WERI-Rb-1 (cell line): ENCODE results near the gene BRMS1.

Experiments used
- DNase-seq: peaks from one replicate; pipeline ENCODE4 v3.0.0-alpha.2; 2020
- H3K27ac ChIP-seq: fragments of 250-450 bp; sonication (Bioruptor Pico); 2 replicates; pipeline ENCODE4 v1.5.1; 2020; ENCODE audit warnings: mild to moderate bottlenecking, moderate library complexity
- H3K27me3 ChIP-seq: fragments of 250-450 bp; sonication (Bioruptor Pico); 2 replicates; pipeline ENCODE4 v1.5.1; 2021; ENCODE audit warnings: mild to moderate bottlenecking, low read depth, moderate library complexity; ENCODE audit not compliant: insufficient read depth, severe bottlenecking
- H3K36me3 ChIP-seq: fragments of 250-450 bp; sonication (Bioruptor Pico); 2 replicates; pipeline ENCODE4 v1.5.1; 2020; ENCODE audit warnings: mild to moderate bottlenecking, moderate library complexity
- H3K4me3 ChIP-seq: 2 replicates; pipeline ENCODE4 v1.5.1; 2011; ENCODE audit warnings: low read depth, mild to moderate bottlenecking, control low read depth, low read length
- H3K9me3 ChIP-seq: fragments of 250-450 bp; sonication (Bioruptor Pico); 2 replicates; pipeline ENCODE4 v1.5.1; 2021; ENCODE audit warnings: mild to moderate bottlenecking, moderate library complexity; ENCODE audit not compliant: severe bottlenecking
- TF ChIP-seq, protein P1 (sequence below): IDR thresholded peaks from 2 replicates; pipeline ENCODE4 v1.5.1; 2011; ENCODE audit warnings: low read depth, mild to moderate bottlenecking, control low read depth, inconsistent platforms, low read length

BRMS1 gene

DNA sequence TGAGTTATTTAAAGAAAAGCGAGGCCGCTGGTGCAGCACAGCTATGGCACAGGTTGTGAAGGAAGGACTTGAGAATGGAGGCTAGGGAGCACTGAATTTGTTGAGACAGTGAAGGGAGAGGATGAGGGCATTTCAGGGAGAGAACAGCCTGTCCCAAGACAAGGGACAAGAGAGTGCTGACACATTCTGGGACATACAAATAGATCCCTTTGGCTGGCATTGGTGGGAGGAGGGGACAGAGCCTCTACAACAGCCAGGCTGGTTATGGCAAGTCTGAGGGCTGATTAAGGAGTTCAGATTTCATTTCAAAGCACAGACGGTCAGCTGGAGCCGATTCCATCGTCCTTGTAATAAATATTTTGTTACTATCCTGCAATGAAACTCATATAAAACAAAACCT is 28.4 kb upstream of the BRMS1 start:
- peak; percentile 52 for DNase-seq
- H3K36me3 ChIP-seq = peaks cover 11% of the 10 kb centered on the region
- H3K27ac ChIP-seq = peak overlapping the region; percentile 92
- H3K4me3 ChIP-seq = no peak overlapping the region
- H3K9me3 ChIP-seq = no peaks in the 10 kb centered on the region
- TF ChIP-seq, protein P1, sequence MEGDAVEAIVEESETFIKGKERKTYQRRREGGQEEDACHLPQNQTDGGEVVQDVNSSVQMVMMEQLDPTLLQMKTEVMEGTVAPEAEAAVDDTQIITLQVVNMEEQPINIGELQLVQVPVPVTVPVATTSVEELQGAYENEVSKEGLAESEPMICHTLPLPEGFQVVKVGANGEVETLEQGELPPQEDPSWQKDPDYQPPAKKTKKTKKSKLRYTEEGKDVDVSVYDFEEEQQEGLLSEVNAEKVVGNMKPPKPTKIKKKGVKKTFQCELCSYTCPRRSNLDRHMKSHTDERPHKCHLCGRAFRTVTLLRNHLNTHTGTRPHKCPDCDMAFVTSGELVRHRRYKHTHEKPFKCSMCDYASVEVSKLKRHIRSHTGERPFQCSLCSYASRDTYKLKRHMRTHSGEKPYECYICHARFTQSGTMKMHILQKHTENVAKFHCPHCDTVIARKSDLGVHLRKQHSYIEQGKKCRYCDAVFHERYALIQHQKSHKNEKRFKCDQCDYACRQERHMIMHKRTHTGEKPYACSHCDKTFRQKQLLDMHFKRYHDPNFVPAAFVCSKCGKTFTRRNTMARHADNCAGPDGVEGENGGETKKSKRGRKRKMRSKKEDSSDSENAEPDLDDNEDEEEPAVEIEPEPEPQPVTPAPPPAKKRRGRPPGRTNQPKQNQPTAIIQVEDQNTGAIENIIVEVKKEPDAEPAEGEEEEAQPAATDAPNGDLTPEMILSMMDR = no peak
- no peaks in the 10 kb centered on the region for H3K27me3 ChIP-seq

DNA sequence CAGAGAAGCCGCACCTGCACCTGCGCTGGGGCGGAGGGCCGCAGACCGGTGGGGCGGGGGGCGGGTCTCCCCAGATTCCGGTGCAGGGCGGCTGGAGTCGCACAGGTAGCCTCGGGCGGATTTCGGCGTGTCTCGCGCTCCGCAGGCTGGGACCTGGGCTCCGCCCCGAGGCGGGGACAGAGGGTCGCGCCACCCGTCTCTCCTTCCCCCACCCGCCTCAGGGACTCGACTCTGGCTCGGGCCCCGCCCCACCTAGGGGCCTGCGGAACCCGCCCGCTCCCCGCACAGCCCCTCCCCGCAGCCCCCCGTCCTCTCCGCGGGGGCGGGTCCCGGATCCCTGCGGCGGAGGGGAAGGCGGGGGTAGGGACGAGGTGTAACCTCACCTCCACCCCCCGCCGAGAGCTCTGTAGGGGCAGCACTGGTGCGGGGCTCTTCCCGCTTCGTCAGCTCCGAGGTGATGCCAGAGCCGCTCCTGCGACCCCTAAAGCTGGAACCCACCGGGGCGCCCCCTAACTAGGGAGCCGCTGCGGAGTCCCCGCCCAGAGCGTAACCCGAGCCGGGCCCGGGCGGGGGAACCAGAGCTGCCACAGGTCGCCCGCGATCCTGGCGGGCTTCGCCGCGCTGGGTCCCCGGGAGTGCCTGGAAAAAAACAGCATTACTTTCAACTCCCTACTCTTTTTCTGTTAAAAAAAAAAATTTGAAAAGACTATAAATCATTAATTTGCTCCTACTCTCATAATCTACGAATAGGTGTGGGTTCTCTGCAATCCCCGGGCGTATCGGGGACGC is 26.9 kb upstream of the BRMS1 start, which contains the start of gene SLC29A2:
SLC29A2 (minus strand) TSS at position 134 of the 789 bp plus-strand sequence. CDS start 169 bp downstream, outside the sequence.
- TF ChIP-seq, protein P1 = no peak
- DNase-seq = peak; percentile 96
- H3K36me3 ChIP-seq = peaks cover 26% of the 10 kb centered on the region
- H3K27me3 ChIP-seq = no peaks in the 10 kb centered on the region
- H3K27ac ChIP-seq = peak within 1 kb of the TSS; percentile 92
- H3K4me3 ChIP-seq = peak within 1 kb of the TSS; percentile 80
- no peaks in the 10 kb centered on the region for H3K9me3 ChIP-seq

DNA sequence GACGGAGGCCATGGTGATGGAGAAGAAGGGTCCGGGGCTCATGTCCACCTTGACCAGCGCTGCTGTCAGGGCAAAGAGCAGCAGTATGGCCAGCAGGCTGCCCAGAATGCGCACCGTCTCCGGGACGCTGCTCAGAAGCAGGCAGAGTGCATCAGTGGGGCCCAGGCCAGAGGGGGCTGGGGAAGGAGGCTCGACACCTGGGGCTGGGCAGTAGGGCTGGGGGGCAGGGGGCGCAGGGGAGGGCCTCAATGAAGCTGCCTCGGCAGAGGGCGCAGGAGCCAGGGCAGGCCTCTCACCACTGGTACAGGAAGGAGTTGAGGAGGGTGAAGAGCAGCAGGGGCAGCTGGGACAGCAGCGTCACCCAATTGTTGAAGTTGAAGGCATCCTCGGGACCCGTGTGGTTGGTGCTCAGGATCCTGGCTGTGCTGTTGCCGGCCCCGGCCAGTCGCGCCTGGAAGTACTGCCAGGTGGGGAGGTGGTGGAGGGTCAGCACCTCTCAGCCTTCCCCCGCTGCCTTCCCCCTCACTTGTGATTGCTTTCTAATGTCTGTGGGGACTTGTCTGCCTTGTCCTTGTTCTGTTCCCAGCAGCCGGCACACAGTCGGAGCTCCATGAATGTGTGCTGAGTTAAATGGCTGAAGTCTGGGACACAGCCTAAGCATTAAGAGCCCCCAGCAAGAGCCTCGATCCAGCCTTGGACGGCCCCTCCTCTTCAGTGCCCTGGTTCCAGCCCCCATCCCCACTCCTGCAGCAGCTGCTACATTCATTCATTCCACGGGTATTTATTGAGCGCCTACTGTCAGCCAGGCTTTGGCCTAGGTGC is 24.4 kb upstream of the BRMS1 start:
- Histone ChIP-seq H3K27me3 (no peaks in the 10 kb centered on the region), H3K4me3 (no peak overlapping the region), H3K27ac (no peak overlapping the region), H3K36me3 (peaks cover 48% of the 10 kb centered on the region), H3K9me3 (no peaks in the 10 kb centered on the region)
- no peak for DNase-seq
- TF ChIP-seq, protein P1 = no peak

DNA sequence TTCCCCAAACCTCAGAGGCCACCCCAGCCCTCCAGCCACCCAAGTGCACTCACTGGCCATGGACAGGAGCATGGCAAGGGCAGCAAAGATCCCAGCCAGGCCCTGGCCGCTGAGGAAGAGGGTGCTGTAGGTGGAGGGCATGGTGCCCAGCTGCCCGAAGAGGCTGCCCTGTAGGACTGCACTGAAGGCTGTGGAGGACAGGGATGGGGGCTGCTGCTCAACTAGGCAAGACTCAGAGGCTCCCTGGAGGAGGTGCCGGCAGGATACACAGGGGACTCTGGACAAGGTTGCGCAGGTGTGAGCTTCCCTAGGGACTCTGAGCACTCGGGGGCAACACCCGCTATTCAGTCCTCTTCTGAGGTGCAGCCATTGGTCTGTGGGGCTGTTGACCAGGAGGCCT is 23.6 kb upstream of the BRMS1 start:
- Histone ChIP-seq H3K9me3 (no peaks in the 10 kb centered on the region), H3K4me3 (no peak overlapping the region), H3K36me3 (peaks cover 51% of the 10 kb centered on the region), H3K27me3 (no peaks in the 10 kb centered on the region), H3K27ac (no peak overlapping the region)
- TF ChIP-seq, protein P1 = no peak
- DNase-seq = no peak

DNA sequence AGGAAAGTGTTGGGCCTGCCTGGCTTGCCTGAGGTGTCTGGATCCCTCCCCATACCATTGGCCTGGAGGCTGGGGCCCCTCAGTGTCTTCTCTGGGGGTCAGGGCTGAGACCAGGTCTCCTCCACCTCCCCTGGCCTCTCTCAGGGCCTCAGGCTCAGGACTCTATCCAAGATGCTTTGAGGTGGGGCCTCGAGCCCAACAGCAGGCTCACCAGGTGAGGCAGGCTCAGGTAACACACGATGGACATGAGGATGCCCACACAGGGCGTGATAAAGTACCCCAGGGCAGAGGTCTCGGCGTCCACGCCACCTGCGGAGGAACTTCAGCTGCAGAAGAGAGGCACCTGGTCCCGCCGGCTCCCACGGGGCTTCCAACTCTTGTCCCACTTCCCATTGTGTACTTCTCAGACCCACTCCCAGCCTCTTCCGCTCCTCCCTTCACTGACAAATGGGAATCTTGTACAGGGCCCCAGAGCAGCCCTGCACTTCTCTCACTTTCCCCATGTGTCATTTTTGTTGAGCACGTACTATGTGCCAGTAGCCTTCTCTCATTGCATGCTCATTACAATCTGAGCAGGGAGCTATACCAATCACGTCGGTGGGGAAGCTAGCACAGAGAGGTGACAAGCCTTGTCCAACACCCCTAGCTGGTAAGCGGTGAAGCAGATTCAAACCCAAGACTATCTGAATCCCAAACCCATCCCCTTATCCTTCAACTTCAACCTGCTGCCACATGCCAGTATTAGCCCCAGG is 22.8 kb upstream of the BRMS1 start:
- no peaks in the 10 kb centered on the region for H3K27me3 ChIP-seq
- TF ChIP-seq, protein P1 = no peak
- no peak overlapping the region for H3K27ac ChIP-seq
- no peak for DNase-seq
- H3K4me3 ChIP-seq = no peak overlapping the region
- H3K36me3 ChIP-seq = peaks cover 59% of the 10 kb centered on the region
- no peaks in the 10 kb centered on the region for H3K9me3 ChIP-seq
